Stimulated activated naive CD4-positive, alpha-beta T cell treated with Interleukin-2 at 50 U/mL for 16 hours (primary cell): Measurements from ENCODE around the gene OSBPL2.

Experiments used
- DNase-seq: peaks from one replicate; lab custom pipeline; 2025; lab: John Stamatoyannopoulos, UW

The OSBPL2 gene

GRCh38 chr20:62206388-62206775 lies 31.9 kb upstream of the OSBPL2 start:
- no peak for DNase-seq

DNA sequence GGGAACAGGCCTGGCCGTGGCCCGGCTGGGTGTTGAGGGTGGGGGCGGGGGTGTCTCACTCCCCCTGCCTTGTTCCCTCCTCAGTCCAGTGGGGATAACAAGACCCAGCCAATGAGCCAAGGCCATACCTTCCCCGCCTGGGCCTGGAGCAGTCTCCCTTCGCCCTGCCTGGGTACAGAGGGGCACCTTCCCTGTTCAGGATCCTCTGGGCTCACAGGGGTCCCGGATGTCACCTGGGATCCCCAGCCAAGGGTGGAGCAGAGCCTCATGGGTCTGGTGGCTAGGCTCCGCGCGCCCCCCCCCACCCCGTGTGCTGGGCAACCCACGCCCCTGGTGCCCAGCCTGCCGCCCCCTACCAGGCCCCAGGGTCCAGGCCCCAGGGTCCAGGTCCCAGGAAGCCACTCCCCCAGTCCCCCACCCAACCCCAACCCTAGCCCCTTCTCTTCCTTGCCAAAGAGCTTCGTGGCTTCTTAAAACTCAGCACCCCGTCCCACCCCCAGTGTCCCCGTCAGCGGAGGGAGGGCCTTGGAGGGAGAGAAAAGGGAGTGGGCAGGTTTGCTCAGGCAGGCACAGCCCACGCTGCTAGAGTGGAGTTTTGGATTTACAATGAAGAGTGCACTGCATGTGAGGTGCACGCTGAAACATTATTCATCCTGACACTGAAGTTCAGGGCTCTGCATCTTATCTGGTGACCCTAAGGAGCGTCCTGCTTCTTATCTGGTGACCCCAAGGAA lies 30.1 kb upstream of the OSBPL2 start:
- no peak for DNase-seq

DNA sequence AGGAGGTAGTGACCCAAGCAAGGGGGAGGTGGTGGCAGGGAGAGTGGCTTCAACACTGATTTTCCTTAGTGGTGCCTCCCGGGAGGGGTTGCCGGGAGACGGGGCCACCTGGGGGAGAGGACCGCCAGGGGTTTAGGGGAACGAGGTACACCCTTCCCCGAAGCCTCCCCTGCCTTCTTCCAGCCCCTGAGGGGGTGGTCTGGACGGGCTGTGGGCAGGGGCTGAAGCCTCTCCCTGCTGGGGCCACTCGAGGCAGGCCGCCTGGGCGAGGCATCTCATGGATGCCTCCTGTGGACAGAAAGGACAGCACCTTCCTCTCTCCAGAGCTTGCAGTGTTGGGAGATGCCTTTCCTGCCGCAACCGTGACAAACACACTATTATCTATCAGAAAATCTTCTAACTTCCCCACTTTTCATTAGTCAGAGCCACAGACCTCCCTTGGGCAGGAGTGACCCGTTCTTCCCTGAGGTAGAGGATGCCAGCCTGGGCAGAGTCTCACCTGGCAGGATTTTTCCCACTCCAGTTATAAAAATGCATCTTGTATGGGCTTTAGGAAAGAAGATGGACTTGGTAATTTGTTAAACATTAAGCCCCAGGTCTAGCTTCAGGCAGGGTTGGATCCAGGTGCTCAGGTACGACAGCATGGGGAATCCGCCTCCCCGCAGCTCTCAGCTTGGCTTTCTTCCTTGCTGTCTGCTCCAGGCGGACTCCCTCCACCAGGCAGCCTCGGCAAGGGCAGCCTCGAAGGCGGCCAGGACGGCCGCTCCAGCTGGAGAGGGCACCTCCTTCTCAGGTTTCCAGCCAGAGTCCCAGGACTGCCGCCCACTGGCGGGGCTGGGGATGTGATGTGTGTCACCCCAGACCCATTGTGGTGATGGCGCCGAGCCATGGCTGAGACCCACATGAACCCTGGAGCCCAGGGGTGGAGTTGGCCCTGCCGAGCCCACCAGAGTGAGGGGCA lies 29.2 kb upstream of the OSBPL2 start:
- no peak for DNase-seq

DNA sequence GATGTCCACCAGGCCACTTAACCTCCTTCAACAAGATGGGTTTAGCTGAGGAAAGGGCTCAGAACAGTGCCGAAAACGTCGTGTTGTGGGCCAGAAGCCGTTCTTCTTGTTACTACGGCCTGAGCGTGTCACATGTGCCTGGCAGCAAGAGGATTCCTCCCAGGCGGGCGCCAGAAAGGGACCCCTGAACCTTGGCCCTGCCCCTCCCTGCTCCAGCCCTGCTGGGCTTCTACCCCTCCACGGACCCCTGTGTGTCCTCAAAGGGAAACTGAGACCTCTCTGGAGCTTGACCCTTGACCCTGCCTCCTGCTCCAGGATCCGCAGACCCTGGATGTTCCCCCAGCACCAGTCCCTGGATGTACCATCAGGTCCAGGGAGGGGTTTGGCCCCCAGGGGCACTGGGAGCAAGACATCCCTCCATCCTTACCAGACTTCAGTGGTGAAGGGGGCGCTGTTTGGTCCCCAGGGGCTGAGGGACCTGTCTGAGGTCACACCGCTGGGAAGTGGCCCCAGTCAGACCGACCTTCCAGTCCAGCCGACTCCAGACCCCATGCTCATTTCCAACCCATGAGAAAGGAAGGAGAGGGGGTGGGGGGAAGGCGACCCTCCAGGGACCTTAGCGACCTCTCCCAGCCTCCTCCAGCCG lies 28.3 kb upstream of the OSBPL2 start:
- DNase-seq = no peak

DNA sequence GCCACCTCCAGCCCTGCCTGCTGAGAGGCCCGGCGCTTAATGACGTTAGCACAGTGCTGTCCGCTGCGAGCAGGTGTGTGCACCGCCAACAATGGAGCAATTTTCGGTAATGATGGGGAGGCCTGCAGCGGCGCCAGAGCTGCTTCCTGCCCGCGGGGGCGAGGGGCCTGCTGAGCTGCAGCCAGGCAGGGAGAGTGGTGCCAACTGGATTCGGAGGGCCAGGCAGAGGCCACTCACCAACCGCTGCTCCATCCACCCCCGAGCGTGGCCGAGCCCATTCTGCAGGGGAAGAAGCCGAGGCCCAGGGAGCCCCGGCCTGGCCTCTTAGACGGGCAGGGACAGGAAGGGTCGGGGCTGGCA lies 27.8 kb upstream of the OSBPL2 start:
- no peak for DNase-seq

- no peak for DNase-seq
Observed at GRCh38 chr20:62211216-62211615, 27.1 kb upstream of the OSBPL2 start.

DNA sequence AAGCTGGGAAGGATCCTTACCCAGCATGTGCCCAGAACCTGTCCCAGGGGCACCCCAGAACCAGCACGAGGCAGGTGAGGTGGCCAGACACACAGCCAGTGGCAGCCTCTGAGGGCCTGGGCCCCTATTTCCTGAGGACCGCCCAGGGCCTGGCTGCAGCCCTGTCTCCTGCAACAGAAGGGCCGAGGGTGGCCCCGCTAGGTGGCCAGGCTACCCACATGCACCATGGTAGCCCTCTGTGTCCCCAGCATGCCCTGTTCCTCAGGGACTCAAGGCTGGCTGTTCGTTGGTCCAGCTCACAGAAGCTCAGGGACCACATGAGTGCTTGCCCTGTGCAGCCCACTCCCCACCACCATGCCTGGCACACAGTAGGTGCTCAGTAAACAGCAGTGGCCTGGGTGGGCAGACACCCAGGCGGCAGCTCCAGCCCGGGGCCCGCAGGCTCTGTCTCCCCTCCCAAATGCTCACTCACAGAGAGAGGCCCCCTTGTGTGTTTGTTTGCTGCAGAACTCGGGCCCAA lies 26.5 kb upstream of the OSBPL2 start:
- DNase-seq = no peak

GRCh38 chr20:62212299-62212698 lies 26.0 kb upstream of the OSBPL2 start:
- no peak for DNase-seq

- no peak for DNase-seq
Observed at GRCh38 chr20:62214067-62214466, 24.3 kb upstream of the OSBPL2 start.

DNA sequence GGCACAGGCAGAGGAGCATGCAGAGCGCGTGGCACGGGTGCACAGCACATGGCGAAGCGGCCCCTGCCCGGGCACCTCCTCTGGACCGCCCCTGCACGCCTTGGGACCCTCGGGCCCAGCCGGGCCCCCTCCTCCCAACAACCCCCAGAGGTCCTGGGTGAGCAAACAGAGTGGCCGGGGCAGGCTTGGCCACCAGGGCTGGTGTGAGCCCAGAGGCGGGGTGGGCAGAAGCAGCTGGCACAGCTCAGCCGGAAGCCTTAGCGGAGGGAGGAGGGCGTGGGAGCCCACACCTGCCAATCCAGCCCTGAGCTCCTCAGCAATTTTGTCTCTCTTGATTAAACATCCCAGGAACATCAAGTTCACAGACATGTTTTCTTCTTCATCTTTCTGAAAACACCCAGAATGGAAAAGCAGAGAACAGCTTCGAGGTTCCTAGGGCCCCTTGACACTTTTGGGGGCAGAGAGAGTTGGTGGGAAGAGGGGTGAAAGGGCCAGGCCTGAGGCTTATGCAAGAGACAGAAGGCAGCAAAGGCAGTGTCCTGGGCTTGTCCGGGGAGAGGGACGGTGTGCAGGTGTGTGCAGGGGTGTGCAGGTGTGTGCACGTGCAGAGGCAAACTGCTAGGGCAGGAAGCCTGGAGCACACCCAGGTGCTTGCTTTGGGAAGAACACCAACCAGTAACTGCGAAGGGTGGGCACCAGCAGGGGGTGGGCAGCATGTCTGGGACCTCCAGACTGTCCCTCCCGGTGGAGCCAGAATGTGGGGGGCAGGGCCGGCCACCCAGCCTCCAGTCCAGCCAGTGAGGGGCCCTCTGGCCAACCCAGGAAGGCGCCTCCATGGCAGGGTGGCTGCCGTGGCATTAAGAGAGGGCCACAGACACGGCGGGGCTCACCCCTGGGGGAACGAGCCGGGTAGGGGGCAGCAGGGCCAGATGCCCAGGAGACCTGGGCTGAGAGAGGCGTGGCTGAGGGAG lies 23.0 kb upstream of the OSBPL2 start:
- DNase-seq = no peak

DNA sequence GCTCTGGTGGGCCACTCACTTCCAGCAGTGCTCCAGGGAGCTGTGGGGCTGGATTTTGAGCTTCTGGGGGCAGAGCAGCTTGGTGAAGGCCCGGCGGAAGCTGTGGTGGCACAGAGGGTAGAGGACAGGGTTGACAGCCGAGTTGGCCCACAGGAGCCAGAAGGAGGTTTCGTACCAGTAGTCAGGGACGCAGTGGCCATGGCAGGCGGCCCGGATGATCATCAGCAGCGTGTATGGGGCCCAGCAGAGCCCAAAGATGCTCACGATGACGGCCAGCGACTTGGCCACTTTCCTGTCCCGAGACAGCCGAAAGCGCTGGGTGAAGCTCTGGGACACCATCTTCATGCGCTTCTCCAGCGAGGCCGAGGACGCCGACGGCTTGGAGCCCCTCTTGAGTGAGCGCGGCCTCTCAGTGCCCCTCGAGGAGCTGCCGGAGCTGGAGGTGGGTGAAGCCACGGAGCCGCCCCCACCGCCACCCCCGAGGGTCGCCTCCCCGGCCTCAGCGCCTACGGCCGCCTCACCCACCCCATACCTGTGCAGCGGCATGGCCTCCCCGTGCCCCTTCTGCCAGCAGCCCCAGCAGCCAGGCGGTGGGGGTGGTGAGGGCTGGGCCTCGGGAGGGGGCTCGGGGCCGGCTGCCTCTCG lies 22.2 kb upstream of the OSBPL2 start:
- no peak for DNase-seq

DNA sequence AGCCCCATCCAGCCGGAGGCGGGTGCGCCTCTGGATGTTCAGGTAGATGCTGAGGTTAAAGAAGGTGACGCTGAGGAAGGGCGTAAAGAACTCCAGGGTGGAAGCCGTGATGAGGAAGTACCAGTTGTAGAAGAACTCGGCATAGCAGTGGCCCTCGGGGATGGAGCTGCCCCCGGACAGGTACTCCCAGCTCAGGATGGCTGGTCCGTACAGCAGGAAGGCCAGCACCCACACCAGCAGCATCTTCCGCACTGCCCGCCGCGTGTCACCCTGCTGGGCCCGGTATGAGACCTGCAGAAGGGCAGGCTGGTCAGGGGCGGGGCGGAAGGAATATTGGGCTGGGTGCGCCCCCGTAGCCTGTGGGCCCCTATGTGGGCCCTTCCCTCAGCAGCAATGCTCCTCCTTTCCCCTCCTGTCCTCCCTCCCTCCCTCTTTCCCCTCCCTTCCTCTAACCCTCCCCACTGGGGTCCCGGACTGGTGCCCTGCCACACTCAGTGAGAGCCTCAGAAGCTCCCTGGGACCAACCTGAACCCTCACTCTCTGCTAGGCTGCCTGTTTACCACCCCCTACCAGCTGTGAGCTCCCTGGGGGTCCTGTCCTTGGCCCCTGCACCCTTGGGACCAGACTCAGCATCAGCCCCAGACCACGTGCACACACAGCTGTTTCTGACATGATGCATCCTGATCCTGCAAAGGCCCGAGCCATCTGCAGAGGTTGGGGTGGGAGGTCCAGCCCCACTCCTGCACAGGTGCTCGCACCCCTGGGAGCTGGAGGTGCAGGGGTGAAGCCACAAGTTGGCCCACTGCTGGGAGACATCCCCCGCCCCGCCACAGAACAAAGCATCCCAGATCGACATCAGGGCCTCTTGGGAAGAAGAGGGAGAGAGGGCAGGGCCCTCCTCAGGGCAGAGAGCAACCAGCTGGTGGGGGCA lies 21.4 kb upstream of the OSBPL2 start:
- no peak for DNase-seq

- DNase-seq = no peak
Observed at GRCh38 chr20:62217913-62218773, 20.2 kb upstream of the OSBPL2 start.

DNA sequence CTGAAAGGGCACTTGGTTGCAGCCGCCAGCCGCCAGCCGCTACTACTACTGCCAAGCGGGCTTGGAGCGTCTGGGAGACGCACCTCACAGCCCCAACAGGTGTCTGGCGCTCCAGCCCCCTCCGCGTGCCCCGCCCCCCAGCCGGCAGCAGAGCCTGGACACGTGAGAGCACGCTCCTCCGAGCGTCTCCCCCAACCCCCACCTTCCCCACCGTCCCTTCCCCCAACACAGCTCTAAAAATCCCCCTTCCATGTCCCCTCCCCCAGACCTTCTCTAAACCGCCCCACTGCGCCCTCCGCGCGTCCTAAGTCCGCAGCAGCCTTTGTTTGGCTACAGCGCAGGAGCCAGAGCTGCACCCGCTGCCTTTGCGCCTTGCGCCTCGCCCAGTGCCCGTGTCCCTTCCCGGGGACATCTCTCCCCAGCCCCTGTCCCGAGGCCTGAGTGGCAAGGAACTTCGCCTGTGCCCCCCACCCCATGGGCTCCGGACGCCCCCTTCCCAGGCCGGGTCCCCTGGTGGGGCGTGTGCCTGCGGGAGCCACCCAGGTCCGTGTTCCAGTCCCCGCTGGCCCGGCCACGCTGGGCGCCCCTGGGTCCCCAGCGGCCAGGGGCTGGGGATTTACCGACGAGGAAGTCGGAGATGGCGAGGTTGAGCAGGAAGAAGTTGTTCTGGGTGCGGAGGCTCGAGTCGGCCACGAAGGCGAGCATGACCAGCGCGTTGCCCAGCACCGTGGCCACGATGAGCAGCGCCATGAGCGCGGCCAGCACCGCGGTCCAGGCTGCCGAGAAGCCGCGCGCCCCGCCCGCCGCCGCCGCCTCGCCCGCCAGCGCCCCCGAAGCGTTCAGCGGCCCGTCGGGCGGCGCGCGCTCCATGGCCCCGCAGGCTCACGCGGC lies 19.0 kb upstream of the OSBPL2 start:
- DNase-seq = no peak

DNA sequence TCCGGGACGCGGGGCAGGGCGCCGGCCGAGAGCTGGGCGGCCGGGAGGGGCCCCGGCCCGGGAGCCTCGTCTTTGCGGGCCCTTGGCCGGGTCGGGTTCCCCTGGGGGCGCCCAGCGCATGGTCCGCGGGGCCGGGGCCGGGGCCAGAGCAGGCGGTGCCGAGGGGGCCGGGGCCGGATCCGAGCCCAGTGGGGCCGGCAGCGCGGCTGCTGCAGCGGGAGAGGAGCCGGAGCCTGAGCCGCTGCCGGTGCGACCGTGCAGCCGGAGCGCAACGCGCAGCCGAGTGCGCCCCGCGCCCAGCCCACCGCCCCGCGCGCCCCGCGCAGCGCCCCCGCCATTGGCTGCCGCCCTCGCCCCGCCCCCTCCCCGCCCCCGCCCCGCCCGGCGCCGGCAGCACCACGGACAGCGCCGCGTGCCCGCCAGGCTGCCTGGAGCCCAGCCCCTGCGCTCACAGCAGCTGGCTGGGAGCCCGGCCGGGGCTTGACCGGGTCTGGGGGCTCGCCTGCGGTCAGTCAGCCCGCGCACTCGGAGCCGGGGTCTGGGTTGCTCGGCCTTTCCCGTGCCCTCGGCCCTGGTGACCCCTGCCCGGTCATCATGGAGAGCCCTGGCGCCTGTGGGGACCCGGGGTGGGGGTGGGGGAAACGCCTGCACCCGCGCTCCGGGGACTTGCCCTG lies 18.2 kb upstream of the OSBPL2 start, which contains the start of gene HRH3:
Gene HRH3 (minus strand): TSS at position 287 of the 674 bp plus-strand sequence. CDS start 308 bp downstream, outside the sequence.
- DNase-seq = peak; percentile 21

DNA sequence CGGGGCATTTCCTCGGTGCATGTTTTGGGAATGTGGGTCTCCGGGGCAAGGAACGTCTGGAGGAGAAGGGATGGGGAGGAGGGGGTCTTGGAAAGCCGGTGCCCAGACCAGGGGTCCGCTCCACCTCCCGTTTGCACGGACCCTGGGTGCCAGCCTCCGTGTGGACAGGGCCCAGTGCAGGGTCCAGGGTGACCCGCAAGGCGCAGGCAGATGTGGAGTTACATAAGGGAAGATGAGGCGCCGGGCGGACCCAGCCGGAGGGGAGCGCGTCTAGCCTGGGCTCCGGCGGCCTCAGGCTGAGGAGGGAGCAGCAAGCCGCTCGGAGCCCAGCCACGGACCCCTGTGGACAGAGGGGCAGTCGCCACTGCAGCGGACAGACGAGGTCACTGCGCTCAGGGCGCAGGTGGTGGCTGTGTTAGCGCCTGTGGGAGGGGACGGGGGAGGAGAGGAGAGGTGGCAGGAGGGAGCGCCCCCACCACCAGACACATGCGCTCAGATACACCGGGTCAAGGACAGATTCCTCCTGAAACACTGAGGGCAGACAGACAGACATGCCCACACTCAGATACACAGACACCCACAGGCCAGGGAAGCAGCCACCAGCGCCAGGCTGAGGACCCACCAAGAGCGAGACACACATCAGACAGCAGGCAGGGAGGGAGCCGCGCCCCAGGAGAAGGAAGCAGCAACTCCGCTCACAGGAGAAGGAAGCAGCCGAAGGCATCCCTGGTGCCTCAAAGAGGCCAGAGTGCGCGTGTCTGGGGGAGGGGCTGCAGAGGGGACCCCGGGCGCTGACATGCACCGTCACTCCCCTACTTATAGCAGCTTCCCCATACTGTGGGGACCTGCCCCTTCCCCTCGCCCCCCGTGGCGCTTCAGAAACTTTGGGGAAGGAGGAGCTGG lies 17.4 kb upstream of the OSBPL2 start:
- DNase-seq = no peak
